ENCODE results near the gene CELF3.

The CELF3 gene

GRCh38 chr1:151760597-151761385 lies 44.2 kb upstream of the CELF3 start:
- DNase-seq (ENCODE audit: low read depth in 1 of 2, low spot score in 1 of 2), result no peak
- TF ChIP-seq CTCF (IDR thresholded peaks at IDR 0.05; ENCODE audit: insufficient read depth, low read length) (no peak), SPI1 (IDR thresholded peaks at IDR 0.05; ENCODE audit: borderline replicate concordance, low read depth) (no peak)
- Histone ChIP-seq H3K4me3 (replicated peaks; ENCODE audit: insufficient read depth, low read length) (no peak overlapping the region), H3K27me3 (ENCODE audit: insufficient read depth, poor library complexity, severe bottlenecking) (no peaks in the 10 kb centered on the region), H3K27ac (replicated peaks) (no peak overlapping the region)

GRCh38 chr1:151759241-151759640 lies 42.6 kb upstream of the CELF3 start:
- no peak overlapping the region for H3K27ac ChIP-seq (replicated peaks)
- TF ChIP-seq GABPA (IDR thresholded peaks at IDR 0.05; ENCODE audit: low read depth) (no peak), CTCF (IDR thresholded peaks at IDR 0.05; ENCODE audit: insufficient read depth, low read length) (no peak), SPI1 (IDR thresholded peaks at IDR 0.05; ENCODE audit: borderline replicate concordance, low read depth) (no peak), POLR2AphosphoS5 (IDR thresholded peaks at IDR 0.05; ENCODE audit: low read depth) (no peak)
- no peaks in the 10 kb centered on the region for H3K27me3 ChIP-seq (ENCODE audit: insufficient read depth, poor library complexity, severe bottlenecking)
- no peak for DNase-seq (ENCODE audit: low read depth in 1 of 2, low spot score in 1 of 2)
- no peak overlapping the region for H3K4me3 ChIP-seq (replicated peaks; ENCODE audit: insufficient read depth, low read length)

GRCh38 chr1:151756291-151756690 lies 39.7 kb upstream of the CELF3 start:
- Histone ChIP-seq H3K4me3 (replicated peaks; ENCODE audit: insufficient read depth, low read length) (no peak overlapping the region), H3K27me3 (ENCODE audit: insufficient read depth, poor library complexity, severe bottlenecking) (no peaks in the 10 kb centered on the region), H3K27ac (replicated peaks) (no peak overlapping the region)
- no peak for DNase-seq (ENCODE audit: low read depth in 1 of 2, low spot score in 1 of 2)
- no peak for TF ChIP-seq GABPA (IDR thresholded peaks at IDR 0.05; ENCODE audit: low read depth)
- no peak for TF ChIP-seq POLR2AphosphoS5 (IDR thresholded peaks at IDR 0.05; ENCODE audit: low read depth)
- TF ChIP-seq SPI1 (IDR thresholded peaks at IDR 0.05; ENCODE audit: borderline replicate concordance, low read depth), result no peak
- no peak for TF ChIP-seq CTCF (IDR thresholded peaks at IDR 0.05; ENCODE audit: insufficient read depth, low read length)
- no peak for TF ChIP-seq REST (IDR thresholded peaks at IDR 0.05; ENCODE audit: insufficient replicate concordance, low read depth)

GRCh38 chr1:151741516-151741915 lies 24.9 kb upstream of the CELF3 start:
- Histone ChIP-seq H3K27me3 (ENCODE audit: insufficient read depth, poor library complexity, severe bottlenecking) (peaks cover 2% of the 10 kb centered on the region), H3K4me3 (replicated peaks; ENCODE audit: insufficient read depth, low read length) (no peak overlapping the region), H3K27ac (replicated peaks) (no peak overlapping the region)
- DNase-seq (ENCODE audit: low read depth in 1 of 2, low spot score in 1 of 2), result no peak
- TF ChIP-seq POLR2AphosphoS5 (IDR thresholded peaks at IDR 0.05; ENCODE audit: low read depth), result no peak
- TF ChIP-seq CTCF (IDR thresholded peaks at IDR 0.05; ENCODE audit: insufficient read depth, low read length), result no peak
- no peak for TF ChIP-seq REST (IDR thresholded peaks at IDR 0.05; ENCODE audit: insufficient replicate concordance, low read depth)
- TF ChIP-seq SPI1 (IDR thresholded peaks at IDR 0.05; ENCODE audit: borderline replicate concordance, low read depth), result no peak
- no peak for TF ChIP-seq GABPA (IDR thresholded peaks at IDR 0.05; ENCODE audit: low read depth)

Measured in HL-60 (cell line).